ENCODE results near the gene CHRM1.

The CHRM1 gene

GRCh38 chr11:62914416-62914815 lies 6.7 kb downstream of the CHRM1 start:
- TF ChIP-seq CTCF (IDR thresholded peaks at IDR 0.05) = no peak

- TF ChIP-seq CTCF (IDR thresholded peaks at IDR 0.05) = no peak
These were observed 8.9 kb downstream of the CHRM1 start for GRCh38 chr11:62912268-62912667.

- TF ChIP-seq CTCF (IDR thresholded peaks at IDR 0.05) = no peak
These were observed 9.7 kb downstream of the CHRM1 start for GRCh38 chr11:62911137-62912130.

GRCh38 chr11:62910141-62910882 lies 10.9 kb downstream of the CHRM1 start:
- no peak for TF ChIP-seq CTCF (IDR thresholded peaks at IDR 0.05)

- peak; percentile 83 for TF ChIP-seq CTCF (IDR thresholded peaks at IDR 0.05)
These were observed 11.9 kb downstream of the CHRM1 start for GRCh38 chr11:62909107-62909894.

GRCh38 chr11:62908468-62909072 lies 12.6 kb downstream of the CHRM1 start:
- TF ChIP-seq CTCF (IDR thresholded peaks at IDR 0.05) = no peak
